RPMI7951 (cell line): ENCODE data around the gene LHX2. TPM values are rescaled to one million over a fixed set of nuclear protein-coding genes. Genes with fewer than 3 reads are reported as not detected.

Experiments
- DNase-seq: peaks from one replicate; pipeline ENCODE4 v3.0.0-alpha.2; 2012; ENCODE audit warnings: low read depth
- total RNA-seq: library from RNA; depleted of rRNA; stranded (reverse); fragments of >200 nt; shearing (Covaris generic); gene quantifications from 2 replicates; pipeline ENCODE4 v1.2.3, GENCODE V29; 2014

The LHX2 gene
- total RNA-seq, 1 experiment from 2014 or later = 1.1 TPM

- no peak for DNase-seq
Observed at GRCh38 chr9:124013309-124014210, 2.0 kb downstream of the LHX2 start.

DNA sequence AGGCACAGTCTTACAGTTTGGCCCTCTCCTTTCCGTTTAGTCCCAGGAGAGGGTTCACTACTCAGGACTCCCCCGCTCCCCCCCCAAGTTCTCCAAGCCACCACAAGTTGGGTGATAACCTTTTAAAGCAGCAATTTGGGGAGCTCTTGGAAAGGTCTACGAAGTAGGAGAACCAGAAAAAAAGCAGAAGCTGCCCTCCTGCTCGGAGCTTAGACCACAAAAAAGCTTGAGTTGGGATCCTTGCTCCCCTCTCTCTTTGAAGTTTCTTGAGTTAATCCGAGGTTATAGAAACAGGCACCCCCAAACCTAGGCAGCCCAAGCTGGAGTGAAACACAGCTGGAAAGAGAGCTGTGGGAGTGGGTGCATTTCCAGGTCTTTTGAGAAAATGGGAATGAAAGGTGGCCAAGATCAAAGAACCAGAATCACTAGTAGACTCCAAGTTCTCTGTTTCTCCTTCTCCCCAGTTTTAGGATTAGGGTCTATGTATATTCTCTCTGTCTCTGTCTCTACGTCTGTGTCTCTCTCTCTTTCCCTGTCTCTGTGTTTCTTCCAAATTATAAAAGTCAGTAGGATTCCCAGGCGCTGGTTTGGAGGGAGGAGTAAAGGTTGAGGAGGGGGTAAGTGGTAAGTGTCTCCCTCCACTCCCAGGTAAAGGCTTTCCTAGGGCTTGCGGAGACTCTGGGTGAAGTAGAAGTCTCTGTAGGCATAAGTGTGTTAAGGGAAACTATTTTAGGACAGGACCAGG, 2.8 kb downstream of the LHX2 start:
- no peak for DNase-seq

DNA sequence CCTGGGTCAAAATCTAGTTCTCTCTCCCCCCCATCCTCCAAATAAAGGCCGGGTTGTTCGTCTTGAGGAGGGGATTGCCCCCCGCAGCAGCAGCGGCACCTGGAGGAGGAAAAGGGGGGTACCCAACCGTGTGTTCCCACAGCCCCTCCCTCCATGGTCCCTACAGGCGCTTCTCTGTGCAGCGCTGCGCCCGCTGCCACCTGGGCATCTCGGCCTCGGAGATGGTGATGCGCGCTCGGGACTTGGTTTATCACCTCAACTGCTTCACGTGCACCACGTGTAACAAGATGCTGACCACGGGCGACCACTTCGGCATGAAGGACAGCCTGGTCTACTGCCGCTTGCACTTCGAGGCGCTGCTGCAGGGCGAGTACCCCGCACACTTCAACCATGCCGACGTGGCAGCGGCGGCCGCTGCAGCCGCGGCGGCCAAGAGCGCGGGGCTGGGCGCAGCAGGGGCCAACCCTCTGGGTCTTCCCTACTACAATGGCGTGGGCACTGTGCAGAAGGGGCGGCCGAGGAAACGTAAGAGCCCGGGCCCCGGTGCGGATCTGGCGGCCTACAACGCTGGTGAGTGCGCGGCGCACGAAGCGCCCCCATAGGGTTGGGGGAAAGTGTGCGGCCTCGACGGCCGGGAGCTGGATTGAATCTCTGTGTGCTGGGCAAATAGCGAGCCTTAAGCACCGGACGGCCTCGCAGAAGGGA, 3.5 kb downstream of the LHX2 start:
- no peak for DNase-seq

DNA sequence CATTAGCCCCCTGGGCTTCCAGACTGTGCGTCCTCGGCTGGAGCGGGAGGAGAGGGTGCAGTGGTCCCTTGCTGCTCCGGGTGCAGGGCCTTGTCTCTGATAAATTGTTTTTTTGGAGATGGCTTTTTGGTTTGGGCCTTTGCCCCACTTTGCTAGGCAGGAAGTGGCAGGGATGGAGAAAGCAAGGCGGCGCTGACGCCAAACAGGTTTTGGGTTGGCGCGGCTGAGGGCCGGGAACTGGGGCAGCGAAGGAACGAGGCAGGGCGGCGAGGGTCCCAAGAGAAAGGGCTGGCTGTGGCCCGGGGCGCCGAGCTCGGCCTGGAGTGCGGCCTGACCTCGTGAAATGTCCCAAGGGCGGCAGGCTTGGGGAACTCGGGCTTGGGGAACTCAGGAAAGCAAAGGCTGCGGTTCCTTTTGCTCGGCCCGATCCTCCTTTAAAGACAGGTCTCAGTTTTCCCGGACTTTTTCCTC, 4.1 kb downstream of the LHX2 start:
- DNase-seq = no peak

DNA sequence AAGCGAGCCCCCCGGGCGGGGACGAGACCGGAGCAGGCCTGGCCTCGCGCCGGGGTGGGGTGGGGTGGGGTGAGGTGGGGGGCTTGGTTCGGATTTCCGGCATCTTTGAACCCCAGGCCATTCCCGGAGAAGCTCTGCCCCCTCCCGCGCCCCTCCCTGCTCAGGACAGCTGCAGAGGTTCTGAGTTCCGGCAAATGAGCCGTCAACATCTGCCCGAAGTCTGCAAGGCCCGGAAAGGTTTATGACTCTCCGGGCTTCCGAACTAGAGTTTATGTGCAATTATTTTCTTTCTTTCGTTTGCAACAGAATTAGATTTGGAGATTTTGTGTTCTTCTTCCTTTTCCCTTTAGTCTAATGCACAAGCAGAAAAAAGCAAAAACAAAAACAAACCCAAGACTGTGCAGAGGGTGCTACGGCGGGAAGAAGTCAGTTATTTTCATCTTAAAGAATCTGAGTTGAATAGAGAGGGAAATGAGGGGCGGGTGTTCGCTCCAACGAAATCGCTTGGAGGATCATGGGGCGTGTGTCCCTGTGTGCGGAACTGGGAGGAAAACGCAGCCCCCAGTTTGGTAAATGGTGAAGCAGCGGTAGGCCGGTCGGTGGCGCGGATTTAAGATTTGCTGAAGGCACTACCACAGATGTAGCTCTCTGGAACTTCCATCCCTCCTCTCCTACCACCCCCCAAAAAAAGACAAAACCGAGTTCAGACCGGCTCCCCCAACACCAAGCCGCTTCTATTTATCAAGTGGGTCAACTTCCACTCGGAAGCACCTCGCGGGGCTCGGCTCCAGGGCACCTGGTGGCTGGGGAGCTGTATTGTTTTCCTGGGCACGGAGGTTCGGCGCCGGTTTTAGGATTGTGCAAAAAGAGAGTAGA, 4.8 kb downstream of the LHX2 start:
- no peak for DNase-seq

- no peak for DNase-seq
Observed at GRCh38 chr9:124017051-124017928, 5.7 kb downstream of the LHX2 start.

GRCh38 chr9:124017929-124018729, 6.6 kb downstream of the LHX2 start:
- DNase-seq = no peak

DNA sequence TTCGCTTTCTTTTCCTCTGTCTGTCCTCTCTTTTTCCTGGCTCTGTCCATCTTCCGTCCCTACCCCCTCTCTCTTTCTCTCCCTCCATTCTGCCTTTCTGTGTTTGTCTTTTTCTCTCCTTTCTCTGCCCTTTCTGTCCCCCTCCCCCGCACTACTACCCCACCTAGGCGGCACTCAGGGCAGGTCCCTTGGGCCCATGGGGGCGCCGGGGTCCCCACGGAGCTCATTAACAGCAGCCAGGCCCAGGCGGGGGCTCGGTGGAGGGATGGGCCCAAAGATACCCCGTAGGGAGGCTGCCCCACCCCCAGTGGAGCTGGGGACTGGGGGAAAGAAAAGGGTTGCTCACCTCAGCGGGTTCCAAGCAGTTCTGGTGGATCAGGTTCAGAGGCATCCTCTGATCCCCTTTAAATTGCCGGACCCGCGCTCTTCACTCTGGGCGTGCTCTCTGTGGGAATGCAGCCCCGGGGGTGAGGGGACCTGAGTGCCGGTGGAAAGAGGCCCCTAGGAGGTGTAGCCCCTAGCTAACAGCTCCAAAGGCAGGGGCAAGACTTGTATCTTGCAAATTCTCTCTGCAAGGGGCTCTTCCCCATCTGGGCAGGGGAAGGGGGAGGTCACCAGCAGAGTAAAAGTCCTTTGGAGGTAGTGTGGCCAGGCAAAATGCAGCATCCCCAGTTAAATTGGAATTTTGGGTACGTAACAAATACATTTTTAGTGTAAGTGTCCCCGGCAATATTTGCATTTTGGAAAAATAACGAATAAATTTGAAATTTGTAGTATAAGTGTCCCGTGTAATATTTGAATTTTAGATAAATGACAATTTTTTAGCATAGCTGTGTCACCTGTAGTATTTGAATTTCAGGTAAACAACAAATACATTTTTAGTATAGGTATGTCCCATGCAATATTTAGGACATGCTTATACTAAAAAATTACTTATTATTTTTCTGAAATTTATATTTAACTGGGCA, 7.4 kb downstream of the LHX2 start:
- DNase-seq = no peak

DNA sequence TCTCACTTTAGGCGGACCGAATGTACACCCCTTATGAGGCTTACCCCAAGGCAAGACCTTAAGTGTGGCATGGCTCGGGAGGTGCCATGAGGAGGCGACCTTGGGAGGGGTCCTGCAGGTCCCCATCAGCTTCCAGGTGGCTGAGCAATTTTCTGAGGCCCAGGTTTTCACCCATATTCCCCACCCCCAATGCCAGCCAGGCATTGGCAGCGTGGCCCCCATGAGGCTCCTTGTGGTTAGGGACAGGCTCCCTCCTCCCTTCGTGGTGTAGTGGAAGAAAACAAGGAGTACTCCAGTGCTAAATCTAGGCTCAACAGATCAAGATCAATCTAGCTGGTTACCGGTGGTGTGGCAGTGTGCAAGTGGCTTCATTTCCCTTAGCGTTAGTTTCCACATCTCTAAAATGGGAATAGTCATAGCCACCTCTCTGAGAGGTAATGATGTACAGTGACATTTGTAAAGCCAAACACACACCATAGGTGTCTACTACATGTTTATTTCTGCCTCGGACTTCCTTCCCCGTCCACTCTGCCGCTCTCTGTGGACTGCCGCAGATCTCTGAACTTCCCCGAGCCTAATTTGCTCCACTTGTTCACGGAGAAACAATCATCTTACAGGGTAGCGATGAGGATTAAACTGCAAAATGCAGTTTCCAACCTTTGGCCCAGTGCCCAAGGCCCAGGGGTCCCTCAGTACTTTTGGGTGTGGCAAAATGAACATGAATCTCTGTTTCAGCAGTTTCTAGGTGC, 8.4 kb downstream of the LHX2 start:
- DNase-seq = no peak

DNA sequence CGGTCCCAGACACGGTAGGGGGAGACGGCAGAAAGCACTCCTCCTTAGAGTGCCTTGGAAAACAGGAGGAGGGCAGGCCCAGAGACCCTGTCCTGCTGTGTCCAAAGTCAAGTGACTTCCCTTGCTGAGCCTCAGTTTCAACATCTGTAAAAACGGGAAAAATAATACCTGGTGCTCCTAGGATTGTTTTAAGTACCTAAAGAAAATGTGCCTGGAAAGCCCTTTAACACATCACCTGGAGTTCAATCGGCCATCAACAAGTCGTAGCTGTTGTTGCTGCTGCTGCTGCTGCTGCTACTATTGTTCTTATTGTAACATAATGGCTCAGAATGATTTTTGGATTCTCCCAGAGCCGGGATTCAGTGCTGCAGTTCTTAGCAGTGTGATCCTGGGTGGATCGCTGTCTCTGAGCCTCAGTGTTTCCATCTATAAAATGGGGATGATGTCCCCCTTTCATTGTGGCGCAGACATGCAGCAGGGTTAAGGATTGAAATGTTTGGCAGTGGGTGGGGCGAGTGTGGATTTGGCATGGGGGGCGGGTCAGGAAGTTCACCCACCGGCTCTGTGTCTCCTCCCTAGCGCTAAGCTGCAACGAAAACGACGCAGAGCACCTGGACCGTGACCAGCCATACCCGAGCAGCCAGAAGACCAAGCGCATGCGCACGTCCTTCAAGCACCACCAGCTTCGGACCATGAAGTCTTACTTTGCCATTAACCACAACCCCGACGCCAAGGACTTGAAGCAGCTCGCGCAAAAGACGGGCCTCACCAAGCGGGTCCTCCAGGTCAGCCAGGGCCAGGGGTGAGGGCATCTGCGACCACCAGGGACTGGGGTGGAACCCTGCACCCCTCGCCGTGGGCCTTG, 9.2 kb downstream of the LHX2 start:
- no peak for DNase-seq

DNA sequence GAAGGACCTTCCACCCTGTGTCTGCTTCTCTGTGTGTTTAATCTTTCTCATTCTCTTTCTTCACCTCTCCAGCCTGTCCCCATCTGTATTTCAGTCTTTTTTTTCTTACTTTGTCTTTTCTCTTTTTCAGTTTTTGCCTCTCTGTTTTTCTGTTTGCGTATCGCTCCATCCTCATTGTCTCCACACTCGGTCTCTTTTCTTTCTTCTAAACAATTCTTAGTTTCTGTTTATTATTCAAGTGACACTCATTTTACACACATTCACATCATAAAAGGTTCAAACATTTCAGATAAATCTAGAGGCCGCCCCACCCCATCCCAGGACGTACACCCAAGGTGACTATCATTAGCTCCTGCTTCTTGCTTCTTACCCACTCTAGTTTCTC, 9.8 kb downstream of the LHX2 start:
- no peak for DNase-seq

DNA sequence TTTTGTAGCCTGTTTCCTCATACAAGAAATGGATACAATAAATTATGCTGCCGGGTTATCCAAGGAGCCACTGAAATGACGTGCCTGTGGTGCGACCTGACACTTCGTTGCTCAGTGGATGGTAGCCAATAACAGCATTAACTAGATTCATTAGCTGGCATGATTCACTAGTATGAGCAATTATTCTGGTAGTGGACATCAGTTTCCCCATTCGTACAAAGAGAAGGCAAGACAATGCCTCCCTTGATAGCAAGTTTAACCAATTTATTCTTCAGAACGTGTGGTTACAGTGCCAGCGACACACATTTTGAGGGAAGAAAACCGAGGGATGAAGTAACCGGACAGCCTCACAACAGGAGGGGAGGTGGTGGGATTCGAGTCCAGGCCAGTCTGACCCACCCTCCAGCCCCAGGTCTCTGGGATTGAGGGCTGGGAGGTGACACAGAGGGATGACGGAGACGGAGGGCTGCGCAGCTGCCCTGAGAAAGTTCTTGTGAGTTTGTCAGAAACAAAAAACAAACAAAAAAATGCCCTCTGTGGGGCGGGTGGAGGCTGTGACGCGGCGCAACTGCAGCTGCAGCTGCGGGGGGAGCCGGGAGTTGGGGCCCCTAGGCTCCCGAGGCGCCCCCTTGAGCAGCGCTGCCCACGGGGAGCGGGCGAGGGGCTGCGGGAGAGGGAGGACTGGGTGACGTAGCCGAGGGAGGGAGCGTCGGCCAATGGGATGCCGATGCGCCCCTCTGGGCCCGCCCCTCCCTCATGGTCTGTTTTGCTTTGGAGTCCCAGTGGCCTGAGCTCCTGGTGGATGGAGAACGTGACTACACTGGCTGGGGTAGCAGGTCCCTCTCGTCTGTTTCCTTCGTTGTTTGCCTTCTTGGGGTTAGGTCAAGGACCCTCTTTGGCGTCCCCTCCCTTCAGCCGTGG, 10.9 kb downstream of the LHX2 start:
- no peak for DNase-seq

DNA sequence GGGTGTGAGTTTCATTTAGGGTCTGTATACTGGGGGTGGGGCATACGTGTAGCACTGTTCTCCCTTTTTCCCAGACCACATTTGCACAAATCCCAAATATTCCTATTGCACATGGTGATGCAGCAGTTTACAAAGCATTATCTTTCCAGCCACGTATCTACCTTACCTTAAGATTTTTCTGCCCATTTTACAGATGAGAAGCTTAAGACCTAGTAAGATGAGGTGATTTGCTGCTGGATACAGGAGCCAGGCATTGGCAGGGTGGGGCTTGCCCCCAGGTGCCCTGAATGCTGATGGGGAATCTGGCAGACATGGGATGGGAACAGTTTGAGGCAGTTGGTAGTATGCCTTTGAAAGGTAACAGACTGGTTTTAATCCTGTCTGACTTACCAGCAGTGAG, 12.5 kb downstream of the LHX2 start:
- no peak for DNase-seq

- no peak for DNase-seq
Observed at GRCh38 chr9:124029617-124030016, 18.0 kb downstream of the LHX2 start.

DNA sequence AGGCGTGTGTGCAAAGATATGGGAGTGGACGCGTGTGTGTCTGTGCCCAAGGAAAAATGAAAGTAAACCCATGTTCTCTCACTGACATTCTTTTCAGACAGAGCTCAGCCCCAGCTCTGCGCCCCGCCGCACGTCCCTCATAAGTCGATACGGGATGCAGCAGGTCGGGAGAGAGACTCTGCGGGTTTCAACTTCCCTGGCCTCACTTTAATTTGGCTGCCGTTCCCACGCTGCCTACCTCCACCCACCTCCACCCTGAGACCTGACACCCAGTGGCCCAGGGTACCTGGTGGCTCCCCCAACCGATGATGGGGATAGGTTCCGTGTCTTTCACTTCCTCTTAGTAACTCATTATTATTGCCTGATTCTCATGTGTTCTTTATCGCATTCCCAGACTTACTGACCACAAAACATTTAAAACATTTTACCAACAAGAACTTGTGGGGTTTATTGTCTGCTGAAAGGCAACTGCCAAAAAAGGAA, 19.4 kb downstream of the LHX2 start:
- no peak for DNase-seq
